GM13977 (cell line): ENCODE results near the gene RANBP10.

Source experiments
- DNase-seq: peaks from one replicate; pipeline ENCODE4 v3.0.0; 2012; ENCODE audit warnings: low spot score
- in situ Hi-C: fragments of 300-500 bp; cut with MboI; formaldehyde crosslinking; loops from one replicate; pipeline ENCODE4 v1.12.0; 2022; ENCODE audit warnings: low sequenced_read_pairs, low pct_unique_long_range_greater_than_20kb, mixed read lengths, inconsistent platforms; ENCODE audit not compliant: unreplicated experiment
- TF ChIP-seq, protein P1 (sequence below): IDR thresholded peaks from 2 replicates; pipeline ENCODE4 v1.5.1; 2012; ENCODE audit warnings: mild to moderate bottlenecking, control low read depth; ENCODE audit not compliant: insufficient read depth; ENCODE audit errors: extremely low read depth, missing control alignments

Gene RANBP10

DNA sequence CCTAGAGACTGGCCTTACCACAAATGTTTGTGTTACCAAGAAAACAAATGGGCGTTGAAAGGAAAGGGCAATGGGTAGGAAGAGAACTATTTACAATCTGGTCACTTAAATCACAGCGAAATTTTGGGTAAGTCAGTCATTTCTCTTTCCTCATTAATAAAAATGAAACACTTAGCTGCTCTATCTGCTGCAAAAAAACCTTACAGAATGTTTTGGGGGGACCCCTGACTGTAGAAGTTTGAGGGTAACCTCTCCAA lies 39.6 kb upstream of the RANBP10 start:
- TF ChIP-seq, protein P1, sequence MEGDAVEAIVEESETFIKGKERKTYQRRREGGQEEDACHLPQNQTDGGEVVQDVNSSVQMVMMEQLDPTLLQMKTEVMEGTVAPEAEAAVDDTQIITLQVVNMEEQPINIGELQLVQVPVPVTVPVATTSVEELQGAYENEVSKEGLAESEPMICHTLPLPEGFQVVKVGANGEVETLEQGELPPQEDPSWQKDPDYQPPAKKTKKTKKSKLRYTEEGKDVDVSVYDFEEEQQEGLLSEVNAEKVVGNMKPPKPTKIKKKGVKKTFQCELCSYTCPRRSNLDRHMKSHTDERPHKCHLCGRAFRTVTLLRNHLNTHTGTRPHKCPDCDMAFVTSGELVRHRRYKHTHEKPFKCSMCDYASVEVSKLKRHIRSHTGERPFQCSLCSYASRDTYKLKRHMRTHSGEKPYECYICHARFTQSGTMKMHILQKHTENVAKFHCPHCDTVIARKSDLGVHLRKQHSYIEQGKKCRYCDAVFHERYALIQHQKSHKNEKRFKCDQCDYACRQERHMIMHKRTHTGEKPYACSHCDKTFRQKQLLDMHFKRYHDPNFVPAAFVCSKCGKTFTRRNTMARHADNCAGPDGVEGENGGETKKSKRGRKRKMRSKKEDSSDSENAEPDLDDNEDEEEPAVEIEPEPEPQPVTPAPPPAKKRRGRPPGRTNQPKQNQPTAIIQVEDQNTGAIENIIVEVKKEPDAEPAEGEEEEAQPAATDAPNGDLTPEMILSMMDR: no peak
- no peak for DNase-seq
- in situ Hi-C loops: no loop called here

DNA sequence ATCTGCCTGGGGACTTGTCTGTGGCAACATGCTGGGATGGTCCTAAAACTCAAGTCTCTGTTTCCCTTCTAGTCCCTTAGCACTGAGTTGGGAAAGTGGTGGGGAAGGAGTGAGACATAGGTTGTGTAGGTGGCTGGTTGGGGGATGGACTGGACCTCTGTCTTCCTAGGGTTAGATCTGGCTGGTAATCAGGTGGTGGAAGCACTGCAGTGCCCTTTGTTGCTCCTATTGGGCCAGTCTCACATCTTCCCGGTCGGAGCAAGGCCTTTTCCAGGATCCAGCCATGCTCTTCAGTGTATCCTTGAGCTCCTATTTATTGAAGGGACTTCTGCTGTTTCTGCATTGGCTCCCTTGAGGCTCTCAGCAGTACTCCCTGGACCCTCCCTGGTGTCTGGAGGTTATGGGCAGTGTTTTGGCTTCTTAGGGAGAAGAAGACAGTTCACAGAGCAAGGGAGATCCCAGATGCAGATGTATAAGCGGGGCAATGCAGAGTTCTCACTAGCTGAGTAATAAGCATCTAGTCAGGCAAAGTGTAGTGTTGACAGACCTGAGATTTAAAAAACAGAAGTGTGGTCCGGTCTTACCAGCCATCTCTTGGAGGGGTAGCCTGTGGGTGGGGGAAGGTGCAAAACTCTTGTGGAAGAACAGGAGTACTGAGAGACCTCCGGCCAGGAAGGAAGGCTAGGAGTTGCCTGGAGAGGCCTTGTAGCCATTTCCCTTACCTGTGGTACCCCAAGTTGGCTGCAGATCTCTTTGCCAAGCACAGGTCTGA lies 39.1 kb upstream of the RANBP10 start:
- TF ChIP-seq, protein P1: no peak
- DNase-seq: no peak
- in situ Hi-C loops: no loop called here

DNA sequence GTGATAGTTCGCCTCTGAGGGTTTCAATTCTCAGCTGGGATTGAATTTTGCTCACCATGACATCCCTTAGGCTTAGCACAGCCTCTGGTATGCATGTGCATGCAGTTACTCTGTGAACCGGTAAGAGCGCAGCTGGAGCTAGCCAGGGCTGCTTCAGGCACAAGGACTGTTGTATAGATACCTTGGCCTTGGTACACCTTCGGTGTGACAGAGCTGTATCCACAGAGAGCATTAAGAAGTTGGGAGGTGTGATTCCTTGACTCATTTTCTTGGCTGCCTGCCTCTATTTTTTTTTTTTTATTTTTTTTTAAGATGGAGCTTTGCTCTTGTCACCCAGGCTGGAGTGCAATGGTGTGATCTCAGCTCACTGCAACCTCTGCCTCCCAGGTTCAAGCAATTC lies 38.1 kb upstream of the RANBP10 start:
- in situ Hi-C loops: no loop called here
- TF ChIP-seq, protein P1: no peak
- DNase-seq: no peak

DNA sequence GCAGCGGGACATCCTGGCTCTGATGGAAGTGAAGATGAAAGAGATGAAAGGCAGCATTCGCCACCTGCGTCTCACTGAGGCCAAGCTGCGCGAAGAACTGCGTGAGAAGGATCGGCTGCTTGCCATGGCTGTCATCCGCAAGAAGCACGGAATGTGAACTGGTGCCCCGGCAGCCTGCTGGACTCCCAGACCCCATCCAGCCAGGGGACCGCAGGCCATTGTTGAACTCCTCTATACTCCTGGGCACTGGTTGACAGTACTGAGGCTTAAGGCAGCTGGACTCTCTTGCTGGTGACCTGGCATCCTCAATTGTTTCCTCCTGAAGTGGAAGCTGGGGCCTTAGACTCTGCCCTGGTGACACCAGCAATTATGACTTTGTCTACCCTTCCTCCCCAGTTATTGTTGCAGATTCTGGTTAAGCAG lies 37.0 kb upstream of the RANBP10 start:
- no peak for DNase-seq
- TF ChIP-seq, protein P1: no peak
- in situ Hi-C loops: no loop called here

DNA sequence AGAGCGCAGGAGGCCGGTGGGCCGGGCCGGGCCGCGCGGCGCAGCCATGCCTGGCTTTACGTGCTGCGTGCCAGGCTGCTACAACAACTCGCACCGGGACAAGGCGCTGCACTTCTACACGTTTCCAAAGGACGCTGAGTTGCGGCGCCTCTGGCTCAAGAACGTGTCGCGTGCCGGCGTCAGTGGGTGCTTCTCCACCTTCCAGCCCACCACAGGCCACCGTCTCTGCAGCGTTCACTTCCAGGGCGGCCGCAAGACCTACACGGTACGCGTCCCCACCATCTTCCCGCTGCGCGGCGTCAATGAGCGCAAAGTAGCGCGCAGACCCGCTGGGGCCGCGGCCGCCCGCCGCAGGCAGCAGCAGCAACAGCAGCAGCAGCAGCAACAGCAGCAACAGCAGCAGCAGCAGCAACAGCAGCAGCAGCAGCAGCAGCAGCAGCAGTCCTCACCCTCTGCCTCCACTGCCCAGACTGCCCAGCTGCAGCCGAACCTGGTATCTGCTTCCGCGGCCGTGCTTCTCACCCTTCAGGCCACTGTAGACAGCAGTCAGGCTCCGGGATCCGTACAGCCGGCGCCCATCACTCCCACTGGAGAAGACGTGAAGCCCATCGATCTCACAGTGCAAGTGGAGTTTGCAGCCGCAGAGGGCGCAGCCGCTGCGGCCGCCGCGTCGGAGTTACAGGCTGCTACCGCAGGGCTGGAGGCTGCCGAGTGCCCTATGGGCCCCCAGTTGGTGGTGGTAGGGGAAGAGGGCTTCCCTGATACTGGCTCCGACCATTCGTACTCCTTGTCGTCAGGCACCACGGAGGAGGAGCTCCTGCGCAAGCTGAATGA lies 36.4 kb upstream of the RANBP10 start:
- in situ Hi-C loops: no loop called here
- TF ChIP-seq, protein P1: peak; percentile 46
- peak; percentile 79 for DNase-seq

DNA sequence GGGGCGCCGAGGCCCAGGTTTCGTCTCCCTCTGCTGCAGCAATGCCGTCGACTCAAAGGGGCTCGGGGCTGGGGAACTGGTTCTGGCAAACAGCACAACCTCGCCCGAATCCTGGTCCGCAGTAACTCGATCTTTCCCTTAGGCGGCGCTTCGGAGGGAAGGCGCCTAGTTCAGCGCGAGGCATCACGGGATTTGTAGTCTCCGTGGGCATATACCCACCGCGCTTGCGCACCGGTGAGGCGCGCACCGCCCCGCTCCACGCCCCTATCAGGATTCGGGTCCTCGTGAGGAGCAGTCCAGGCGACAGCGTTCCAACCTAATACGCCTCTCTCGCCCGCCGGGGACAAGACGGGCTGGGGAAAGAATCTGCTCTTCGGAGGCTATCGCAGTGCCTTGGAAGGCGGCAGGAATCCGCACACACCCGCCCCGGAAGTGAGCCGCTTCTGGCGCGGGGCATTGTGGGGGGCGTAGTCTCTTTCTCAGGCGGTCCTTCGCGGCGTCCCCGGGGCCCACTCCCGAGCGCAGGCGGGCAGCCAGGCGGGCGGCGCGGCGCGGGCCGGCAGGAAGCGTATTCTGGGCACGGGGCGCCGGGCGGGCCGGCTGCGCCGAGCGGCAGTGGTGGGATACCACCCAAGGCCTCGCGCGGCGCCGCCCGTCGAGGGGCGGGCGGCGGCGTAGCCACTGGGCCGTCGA lies 35.6 kb upstream of the RANBP10 start, which contains the start of gene THAP11:
Gene THAP11, plus strand, starts transcription at position 505 of the 693 bp plus-strand sequence. CDS start 235 bp downstream, outside the sequence.
- TF ChIP-seq, protein P1: peak; percentile 95
- in situ Hi-C loops: no loop called here
- DNase-seq: peak; percentile 95
